Gastroesophageal sphincter (tissue), 4 donors: ENCODE measurements around the gene ELOA. TPM values are rescaled to one million over a fixed set of nuclear protein-coding genes. Genes with fewer than 3 reads are reported as not detected.

Experiments
- ATAC-seq: fragments of 150-250 bp; one replicate; pipeline ENCODE4 v1.9.1; 2016; ENCODE audit warnings: mild to moderate bottlenecking, moderate library complexity
- H3K27ac ChIP-seq, 4 donors: fragments of 200-600 bp; sonication (generic) in 3 of 4; 1 replicate in 3 of 4; 2 replicates in 1 of 4; pipeline ENCODE4 v1.5.1; 2016 to 2019
- H3K27me3 ChIP-seq: fragments of 200-600 bp; sonication (generic); one replicate; pipeline ENCODE4 v1.5.1; 2019
- H3K36me3 ChIP-seq, 2 donors: fragments of 200-600 bp; sonication (generic); one replicate each; pipeline ENCODE4 v1.5.1; 2019; ENCODE audit warnings: control low read depth in 1 of 2
- H3K4me1 ChIP-seq, 3 donors: fragments of 200-600 bp; sonication (generic); 1 replicate in 2 of 3; 2 replicates in 1 of 3; pipeline ENCODE4 v1.5.1; 2016 to 2019; ENCODE audit warnings: control low read depth in 2 of 3
- H3K4me3 ChIP-seq, 2 donors: fragments of 200-600 bp; sonication (generic); one replicate each; pipeline ENCODE4 v1.5.1; 2019; ENCODE audit warnings: mild to moderate bottlenecking in 1 of 2, moderate library complexity in 1 of 2
- H3K9me3 ChIP-seq, 3 donors: fragments of 200-600 bp; sonication (generic); one replicate each; pipeline ENCODE4 v1.5.1; 2017 to 2019; ENCODE audit warnings: control low read depth in 2 of 3
- CTCF ChIP-seq, 4 experiments: fragments of 200-600 bp in 2 of 4; fragments of 450-650 bp in 2 of 4; sonication (generic) in 1 of 4; IDR thresholded peaks; one replicate each; pipeline ENCODE4 v1.5.1; 2017 to 2019; ENCODE audit warnings: antibody characterized with exemption in 4 of 4, mild to moderate bottlenecking in 2 of 4, moderate library complexity in 2 of 4
- EP300 ChIP-seq: sonication (generic); formaldehyde crosslinking; IDR thresholded peaks from one replicate; pipeline ENCODE4 v1.6.1; 2017; ENCODE audit warnings: antibody characterized with exemption, mild to moderate bottlenecking
- POLR2A ChIP-seq, 2 donors: fragments of 450-650 bp; IDR thresholded peaks; one replicate each; pipeline ENCODE4 v1.6.1; 2017; ENCODE audit warnings: antibody characterized with exemption in 2 of 2, mild to moderate bottlenecking in 2 of 2, moderate library complexity in 1 of 2
- POLR2AphosphoS5 ChIP-seq: sonication (generic); formaldehyde crosslinking; IDR thresholded peaks from one replicate; pipeline ENCODE4 v1.6.1; 2017; ENCODE audit warnings: antibody characterized with exemption
- WGBS, 2 donors: methylation state at CpG; one replicate each; pipeline ENCODE4 v1.1.5; 2018; ENCODE audit warnings: low coverage in 1 of 2; 5-methylcytosine and 5-hydroxymethylcytosine counted together
- total RNA-seq, 4 donors: library from RNA; depleted of rRNA; stranded (reverse); fragments of >200 nt; gene quantifications; one replicate each; pipeline ENCODE4 v1.1.0, GENCODE V29; 2016

The ELOA gene
- total RNA-seq, 4 donors from 2014 or later = 37.8 to 41.9 (median 41.4) TPM

DNA sequence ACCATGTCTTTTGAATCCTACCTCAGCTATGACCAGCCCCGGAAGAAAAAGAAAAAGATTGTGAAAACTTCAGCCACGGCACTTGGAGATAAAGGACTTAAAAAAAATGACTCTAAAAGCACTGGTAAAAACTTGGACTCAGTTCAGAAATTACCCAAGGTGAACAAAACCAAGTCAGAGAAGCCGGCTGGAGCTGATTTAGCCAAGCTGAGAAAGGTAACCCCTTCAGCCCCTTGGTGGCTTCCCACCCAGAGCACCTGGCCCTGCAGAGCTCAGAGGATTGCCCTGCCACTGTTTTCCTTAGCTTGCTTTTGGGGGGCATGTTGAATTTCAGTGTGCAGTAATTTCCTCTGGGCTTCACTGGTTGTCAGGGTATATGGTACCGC lies 8.5 kb downstream of the ELOA start:
- Histone ChIP-seq H3K36me3 (peaks cover 4 to 76% of the 10 kb centered on the region in 2 donors), H3K27me3 (no peaks in the 10 kb centered on the region), H3K27ac (no peak overlapping the region), H3K4me1 (peaks cover 0 to 19% (median 0%) of the 10 kb centered on the region in 3 donors), H3K9me3 (no peaks in the 10 kb centered on the region), H3K4me3 (no peak overlapping the region)
- no peak for ATAC-seq
- 79 to 95% methylated on average over 2 to 4 of the region's 4 CpGs for WGBS, 2 donors
- no peak for TF ChIP-seq POLR2A (IDR thresholded peaks at IDR 0.05)
- no peak for TF ChIP-seq EP300
- TF ChIP-seq CTCF (IDR thresholded peaks at IDR 0.05) = no peak
- no peak for TF ChIP-seq POLR2AphosphoS5

DNA sequence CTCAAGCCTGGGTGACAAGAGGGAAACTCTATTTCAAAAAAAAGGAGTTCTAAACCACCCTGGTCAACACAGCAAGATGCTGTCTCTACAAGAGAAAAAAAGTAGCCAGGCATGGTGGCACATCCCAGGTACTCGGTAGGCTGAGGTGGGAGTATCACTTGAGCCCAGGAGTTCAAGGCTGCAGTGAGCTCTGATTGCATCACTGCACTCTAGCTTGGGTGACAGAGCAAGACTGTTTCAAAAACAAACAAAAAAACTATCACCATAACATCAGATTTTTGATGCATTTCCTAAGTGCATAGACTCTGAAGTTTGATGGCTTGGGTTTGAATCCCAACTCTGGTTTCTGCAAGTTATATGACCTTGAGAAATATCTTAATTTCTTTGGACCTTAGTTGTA lies 9.6 kb downstream of the ELOA start:
- no peak overlapping the region for H3K27ac ChIP-seq
- no peak overlapping the region for H3K4me3 ChIP-seq
- TF ChIP-seq POLR2AphosphoS5 (no peak), POLR2A (IDR thresholded peaks at IDR 0.05) (no peak), EP300 (no peak), CTCF (IDR thresholded peaks at IDR 0.05) (no peak)
- 40 to 90% methylated on average over 1 of the region's 1 CpG for WGBS, 2 donors
- H3K27me3 ChIP-seq = no peaks in the 10 kb centered on the region
- H3K4me1 ChIP-seq = peaks cover 0 to 8% (median 0%) of the 10 kb centered on the region in 3 donors
- no peaks in the 10 kb centered on the region for H3K9me3 ChIP-seq
- no peak for ATAC-seq
- peaks cover 4 to 87% of the 10 kb centered on the region in 2 donors for H3K36me3 ChIP-seq

GRCh38 chr1:23756676-23757075 lies 13.4 kb downstream of the ELOA start:
- H3K27me3 ChIP-seq = no peaks in the 10 kb centered on the region
- no peak overlapping the region for H3K27ac ChIP-seq
- no peak for ATAC-seq
- H3K36me3 ChIP-seq = peaks cover 4 to 100% of the 10 kb centered on the region in 2 donors
- H3K4me3 ChIP-seq = no peak overlapping the region
- TF ChIP-seq CTCF (IDR thresholded peaks at IDR 0.05) = no peak
- no peak for TF ChIP-seq EP300
- no peak for TF ChIP-seq POLR2AphosphoS5
- no peak for TF ChIP-seq POLR2A (IDR thresholded peaks at IDR 0.05)
- H3K9me3 ChIP-seq = no peaks in the 10 kb centered on the region
- WGBS, 2 donors = 91% methylated on average over 3 of the region's 3 CpGs; no CpG with 5 or more reads in 1 of the 2 donors
- peaks cover 0 to 17% (median 4%) of the 10 kb centered on the region in 3 donors for H3K4me1 ChIP-seq

DNA sequence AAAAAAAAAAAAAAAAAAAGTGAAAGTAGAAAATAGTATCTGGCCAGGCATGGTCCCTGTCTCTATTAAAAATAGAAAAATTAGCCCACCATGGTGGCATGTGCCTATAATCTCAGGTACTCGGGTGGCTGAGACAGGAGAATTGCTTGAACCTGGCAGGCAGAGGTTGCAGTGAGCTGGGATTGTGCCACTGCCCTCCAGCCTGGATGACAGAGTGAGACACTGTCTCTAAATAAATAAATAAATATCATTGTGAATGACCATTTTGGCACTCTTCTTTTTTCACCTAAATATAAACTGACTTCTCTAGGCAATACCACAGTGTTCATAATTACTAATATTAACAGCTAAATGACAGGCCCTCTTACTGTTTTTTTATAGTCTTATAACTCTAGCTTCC lies 14.5 kb downstream of the ELOA start:
- peaks cover 0 to 98% of the 10 kb centered on the region in 2 donors for H3K36me3 ChIP-seq
- 71 to 88% methylated on average over 1 of the region's 1 CpG for WGBS, 2 donors

More for the DNA sequence above, 14.5 kb downstream of the ELOA start:
- H3K27ac ChIP-seq = no peak overlapping the region
- no peak for ATAC-seq
- TF ChIP-seq EP300 = no peak
- TF ChIP-seq POLR2AphosphoS5 = no peak
- no peak for TF ChIP-seq POLR2A (IDR thresholded peaks at IDR 0.05)
- TF ChIP-seq CTCF (IDR thresholded peaks at IDR 0.05) = no peak
- H3K4me1 ChIP-seq = peaks cover 0 to 21% (median 4%) of the 10 kb centered on the region in 3 donors
- H3K9me3 ChIP-seq = no peaks in the 10 kb centered on the region
- H3K4me3 ChIP-seq = no peak overlapping the region
- H3K27me3 ChIP-seq = no peaks in the 10 kb centered on the region
